ENCODE measurements around the gene JAK2. TPM values are rescaled to one million over a fixed set of nuclear protein-coding genes. Genes with fewer than 3 reads are reported as not detected.
A peak's percentile ranks its signal among the peaks of the same experiment; 100 is the strongest.

JAK2 gene
- total RNA-seq, 2 donors from 2014 or later: 7.6 to 21.6 TPM

GRCh38 chr9:5044160-5044559 is 59.1 kb downstream of the JAK2 start:
- peak overlapping the region in 1 of 2 donors; percentile 58 for H3K27ac ChIP-seq
- H3K4me1 ChIP-seq: peaks cover 0 to 10% of the 10 kb centered on the region in 2 donors
- no peaks in the 10 kb centered on the region for H3K27me3 ChIP-seq
- peaks cover 15% of the 10 kb centered on the region for H3K36me3 ChIP-seq
- TF ChIP-seq, protein P1, sequence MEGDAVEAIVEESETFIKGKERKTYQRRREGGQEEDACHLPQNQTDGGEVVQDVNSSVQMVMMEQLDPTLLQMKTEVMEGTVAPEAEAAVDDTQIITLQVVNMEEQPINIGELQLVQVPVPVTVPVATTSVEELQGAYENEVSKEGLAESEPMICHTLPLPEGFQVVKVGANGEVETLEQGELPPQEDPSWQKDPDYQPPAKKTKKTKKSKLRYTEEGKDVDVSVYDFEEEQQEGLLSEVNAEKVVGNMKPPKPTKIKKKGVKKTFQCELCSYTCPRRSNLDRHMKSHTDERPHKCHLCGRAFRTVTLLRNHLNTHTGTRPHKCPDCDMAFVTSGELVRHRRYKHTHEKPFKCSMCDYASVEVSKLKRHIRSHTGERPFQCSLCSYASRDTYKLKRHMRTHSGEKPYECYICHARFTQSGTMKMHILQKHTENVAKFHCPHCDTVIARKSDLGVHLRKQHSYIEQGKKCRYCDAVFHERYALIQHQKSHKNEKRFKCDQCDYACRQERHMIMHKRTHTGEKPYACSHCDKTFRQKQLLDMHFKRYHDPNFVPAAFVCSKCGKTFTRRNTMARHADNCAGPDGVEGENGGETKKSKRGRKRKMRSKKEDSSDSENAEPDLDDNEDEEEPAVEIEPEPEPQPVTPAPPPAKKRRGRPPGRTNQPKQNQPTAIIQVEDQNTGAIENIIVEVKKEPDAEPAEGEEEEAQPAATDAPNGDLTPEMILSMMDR (IDR thresholded peaks at IDR 0.05): no peak
- no peaks in the 10 kb centered on the region for H3K9me3 ChIP-seq
- H3K4me3 ChIP-seq: peak overlapping the region in 1 of 2 donors; percentile 28
- no peak for DNase-seq (ENCODE audit: low spot score)

- H3K9me3 ChIP-seq: no peaks in the 10 kb centered on the region
- H3K4me1 ChIP-seq: no peaks in the 10 kb centered on the region
- no peaks in the 10 kb centered on the region for H3K27me3 ChIP-seq
- DNase-seq (ENCODE audit: low spot score): no peak
- H3K4me3 ChIP-seq: no peak overlapping the region
- TF ChIP-seq, protein P1 (IDR thresholded peaks at IDR 0.05): no peak
- H3K36me3 ChIP-seq: peaks cover 14% of the 10 kb centered on the region
- no peak overlapping the region for H3K27ac ChIP-seq
Observed at GRCh38 chr9:5052838-5053237, 67.8 kb downstream of the JAK2 start.

GRCh38 chr9:5062631-5063030 is 77.6 kb downstream of the JAK2 start:
- DNase-seq (ENCODE audit: low spot score): no peak
- Histone ChIP-seq H3K4me1 (no peaks in the 10 kb centered on the region), H3K4me3 (no peak overlapping the region), H3K9me3 (no peaks in the 10 kb centered on the region), H3K36me3 (peaks cover 29% of the 10 kb centered on the region), H3K27me3 (no peaks in the 10 kb centered on the region), H3K27ac (no peak overlapping the region)
- TF ChIP-seq, protein P1 (IDR thresholded peaks at IDR 0.05): no peak

- H3K27ac ChIP-seq: no peak overlapping the region
- DNase-seq (ENCODE audit: low spot score): no peak
- TF ChIP-seq, protein P1 (IDR thresholded peaks at IDR 0.05): no peak
- H3K4me3 ChIP-seq: no peak overlapping the region
- no peaks in the 10 kb centered on the region for H3K9me3 ChIP-seq
- H3K27me3 ChIP-seq: no peaks in the 10 kb centered on the region
- H3K4me1 ChIP-seq: no peaks in the 10 kb centered on the region
- H3K36me3 ChIP-seq: peaks cover 72% of the 10 kb centered on the region
Observed at GRCh38 chr9:5072871-5073270, 87.8 kb downstream of the JAK2 start.

DNA sequence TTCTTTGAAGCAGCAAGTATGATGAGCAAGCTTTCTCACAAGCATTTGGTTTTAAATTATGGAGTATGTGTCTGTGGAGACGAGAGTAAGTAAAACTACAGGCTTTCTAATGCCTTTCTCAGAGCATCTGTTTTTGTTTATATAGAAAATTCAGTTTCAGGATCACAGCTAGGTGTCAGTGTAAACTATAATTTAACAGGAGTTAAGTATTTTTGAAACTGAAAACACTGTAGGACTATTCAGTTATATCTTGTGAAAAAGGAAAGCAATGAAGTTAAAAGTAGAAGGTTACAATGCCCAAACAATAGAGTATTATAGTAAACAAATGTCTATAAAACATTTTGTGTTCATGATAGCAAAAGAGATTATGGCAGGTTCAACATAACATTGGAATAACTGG is 88.6 kb downstream of the JAK2 start:
- Histone ChIP-seq H3K4me3 (no peak overlapping the region), H3K9me3 (no peaks in the 10 kb centered on the region), H3K4me1 (no peaks in the 10 kb centered on the region), H3K36me3 (peaks cover 74% of the 10 kb centered on the region), H3K27ac (no peak overlapping the region), H3K27me3 (no peaks in the 10 kb centered on the region)
- DNase-seq (ENCODE audit: low spot score): no peak
- TF ChIP-seq, protein P1 (IDR thresholded peaks at IDR 0.05): no peak

DNA sequence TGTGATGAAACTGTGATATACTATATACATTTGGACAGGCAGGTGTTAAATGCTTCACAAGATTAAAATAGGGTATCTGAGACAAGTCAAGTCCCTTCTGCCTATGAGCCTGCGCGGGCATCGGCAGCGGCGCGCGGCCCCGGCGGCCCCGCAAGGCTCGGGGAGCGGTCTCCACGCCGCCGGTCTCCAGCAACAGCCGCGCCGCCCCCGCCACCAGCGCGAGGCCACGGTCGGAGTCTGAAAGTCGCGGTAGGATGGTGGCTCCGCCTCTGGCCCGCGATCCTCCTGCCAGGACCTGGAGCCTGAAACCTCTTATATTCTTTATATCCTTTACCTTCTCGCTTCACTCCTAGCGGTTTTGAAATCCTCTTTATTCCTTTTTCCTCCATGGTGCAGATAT is 100.9 kb downstream of the JAK2 start:
- TF ChIP-seq, protein P1 (IDR thresholded peaks at IDR 0.05): no peak
- no peaks in the 10 kb centered on the region for H3K9me3 ChIP-seq
- H3K4me3 ChIP-seq: no peak overlapping the region
- peaks cover 50% of the 10 kb centered on the region for H3K36me3 ChIP-seq
- H3K27ac ChIP-seq: no peak overlapping the region
- DNase-seq (ENCODE audit: low spot score): no peak
- H3K4me1 ChIP-seq: no peaks in the 10 kb centered on the region
- H3K27me3 ChIP-seq: no peaks in the 10 kb centered on the region

Measured in right atrium auricular region (tissue), 2 donors.